GM23338 (cell line): ENCODE results near the gene KIF9. TPM values are rescaled to one million over a fixed set of nuclear protein-coding genes. Genes with fewer than 3 reads are reported as not detected.
A peak's percentile ranks its signal among the peaks of the same experiment; 100 is the strongest.
"Not testable (repeated sequence)": the region's sequence is repeated elsewhere in the genome, so short reads cannot be mapped to it uniquely, and the experiment has no call there.

Experiments
- ATAC-seq: fragments of 200-7000 bp; cut with Tn5 transposase; 3 replicates; pipeline ENCODE4 v1.9.1; 2020
- DNase-seq: peaks from one replicate; pipeline ENCODE4 v3.0.0-alpha.2; 2015; ENCODE audit warnings: low spot score
- H2AFZ ChIP-seq: fragments of 200-600 bp; sonication (generic); 2 replicates; pipeline ENCODE4 v1.8.0; 2016; ENCODE audit warnings: antibody characterized with exemption, mild to moderate bottlenecking, moderate library complexity
- H3F3A ChIP-seq: fragments of 200-600 bp; sonication (generic); replicated peaks from 2 replicates; pipeline ENCODE4 v1.8.0; 2017; ENCODE audit warnings: antibody characterized with exemption, mixed run types, low read depth
- H3K27ac ChIP-seq: fragments of 200-600 bp; sonication (generic); 2 replicates; pipeline ENCODE4 v1.6.1; 2016; ENCODE audit warnings: low read depth
- H3K27me3 ChIP-seq: fragments of 200-600 bp; sonication (generic); 2 replicates; pipeline ENCODE4 v1.8.0; 2016; ENCODE audit warnings: mild to moderate bottlenecking, mixed run types, moderate library complexity; ENCODE audit not compliant: insufficient read depth
- H3K36me3 ChIP-seq: fragments of 200-600 bp; sonication (generic); 2 replicates; pipeline ENCODE4 v1.8.0; 2016; ENCODE audit warnings: mild to moderate bottlenecking; ENCODE audit not compliant: insufficient read depth
- H3K4me1 ChIP-seq: fragments of 200-600 bp; sonication (generic); 2 replicates; pipeline ENCODE4 v1.8.0; 2016; ENCODE audit warnings: mild to moderate bottlenecking, moderate library complexity; ENCODE audit not compliant: insufficient read depth
- H3K4me2 ChIP-seq: fragments of 200-600 bp; sonication (generic); 2 replicates; pipeline ENCODE4 v1.7.1; 2017; ENCODE audit warnings: mixed run types
- H3K4me3 ChIP-seq: fragments of 200-600 bp; sonication (generic); 2 replicates; pipeline ENCODE4 v1.6.1; 2016; ENCODE audit warnings: mixed run types
- H3K79me2 ChIP-seq: fragments of 200-600 bp; sonication (generic); replicated peaks from 2 replicates; pipeline ENCODE4 v1.8.0; 2017; ENCODE audit warnings: mild to moderate bottlenecking; ENCODE audit not compliant: insufficient read depth
- H3K9me2 ChIP-seq: fragments of 200-600 bp; sonication (generic); 2 replicates; pipeline ENCODE4 v1.8.0; 2017; ENCODE audit not compliant: insufficient read depth
- H4K20me1 ChIP-seq: fragments of 200-600 bp; sonication (generic); replicated peaks from 2 replicates; pipeline ENCODE4 v1.8.0; 2017; ENCODE audit warnings: mild to moderate bottlenecking; ENCODE audit not compliant: insufficient read depth
- H3K27ac Mint-ChIP-seq: 2 replicates; pipeline ENCODE4 v1.8.0; 2020; ENCODE audit warnings: inconsistent platforms, mild to moderate bottlenecking, moderate library complexity, mixed read lengths
- H3K27me3 Mint-ChIP-seq: 3 replicates; pipeline ENCODE4 v1.8.0; 2022; ENCODE audit warnings: low read depth, mild to moderate bottlenecking, moderate library complexity, mixed read lengths, inconsistent platforms; ENCODE audit not compliant: insufficient read depth, poor library complexity
- H3K36me3 Mint-ChIP-seq: 3 replicates; pipeline ENCODE4 v1.8.0; 2021; ENCODE audit warnings: low read depth, mild to moderate bottlenecking, inconsistent platforms, moderate library complexity, mixed read lengths
- H3K4me1 Mint-ChIP-seq: 3 replicates; pipeline ENCODE4 v1.8.0; 2020; ENCODE audit warnings: mild to moderate bottlenecking, inconsistent platforms, mixed read lengths
- H3K4me3 Mint-ChIP-seq: 3 replicates; pipeline ENCODE4 v1.8.0; 2021; ENCODE audit warnings: moderate library complexity, mild to moderate bottlenecking, inconsistent platforms, mixed read lengths
- H3K9me3 Mint-ChIP-seq: 3 replicates; pipeline ENCODE4 v1.8.0; 2020; ENCODE audit warnings: moderate library complexity, mild to moderate bottlenecking, inconsistent platforms, mixed read lengths
- CREB1 ChIP-seq: fragments of 250-450 bp; sonication (Bioruptor Pico); IDR thresholded peaks from 2 replicates; pipeline ENCODE4 v1.5.0; 2020; ENCODE audit warnings: low read depth, mild to moderate bottlenecking, moderate library complexity
- EZH2 ChIP-seq: fragments of 200-600 bp; sonication (generic); IDR thresholded peaks from one replicate; pipeline ENCODE4 v1.8.0; 2017; ENCODE audit warnings: antibody characterized with exemption, mild to moderate bottlenecking, low read depth; ENCODE audit not compliant: unreplicated experiment
- EZH2phosphoT487 ChIP-seq: fragments of 200-600 bp; sonication (generic); IDR thresholded peaks from one replicate; pipeline ENCODE4 v1.8.1; 2018; ENCODE audit warnings: antibody characterized with exemption; ENCODE audit not compliant: unreplicated experiment
- JUNB ChIP-seq: IDR thresholded peaks from one replicate; pipeline ENCODE4 v1.6.1; 2016; ENCODE audit warnings: antibody characterized with exemption; ENCODE audit not compliant: unreplicated experiment
- NANOG ChIP-seq: IDR thresholded peaks from 2 replicates; pipeline ENCODE4 v1.6.1; 2016; ENCODE audit warnings: antibody characterized with exemption, borderline replicate concordance
- STAT1 ChIP-seq: IDR thresholded peaks from one replicate; pipeline ENCODE4 v1.6.1; 2016; ENCODE audit warnings: antibody characterized with exemption; ENCODE audit not compliant: unreplicated experiment
- ZNF114 ChIP-seq: fragments of 250-450 bp; sonication (Bioruptor Pico); IDR thresholded peaks from 2 replicates; pipeline ENCODE4 v1.5.0; 2020; ENCODE audit warnings: mild to moderate bottlenecking, moderate library complexity
- ZNF331 ChIP-seq: fragments of 250-450 bp; sonication (Bioruptor Pico); IDR thresholded peaks from 2 replicates; pipeline ENCODE4 v1.5.0; 2020; ENCODE audit warnings: low read depth, mild to moderate bottlenecking, moderate library complexity
- polyA plus RNA-seq: library from polyadenylated mRNA; unstranded; fragments of >200 nt; fragmentation: Nextera tagmentation; extraction: Ambion mirVana; gene quantifications from 2 replicates; pipeline ENCODE4 v1.2.1, GENCODE V29; 2016
- total RNA-seq: library from RNA; depleted of rRNA; stranded (reverse); fragments of >200 nt; shearing (Covaris generic); gene quantifications from 2 replicates; pipeline ENCODE4 v1.2.3, GENCODE V29; 2014
- TF ChIP-seq, protein P1 (sequence below): fragments of 250-450 bp; sonication (Bioruptor Pico); IDR thresholded peaks from 2 replicates; pipeline ENCODE4 v1.5.0; 2020; ENCODE audit warnings: mild to moderate bottlenecking, moderate library complexity
- TF ChIP-seq, protein P2 (sequence below), 2 experiments: fragments of 200-600 bp in 1 of 2; sonication (generic) in 1 of 2; conservative IDR thresholded peaks; 2 replicates each; pipeline versions ENCODE4 v1.5.1 to v1.6.1; 2016 to 2017; ENCODE audit warnings: antibody characterized with exemption in 2 of 2, low read depth in 2 of 2, mild to moderate bottlenecking in 2 of 2, moderate library complexity in 1 of 2

Gene KIF9
- total and polyA plus RNA-seq, 2 experiments from 2014 or later = 12.6 to 14.0 TPM

DNA sequence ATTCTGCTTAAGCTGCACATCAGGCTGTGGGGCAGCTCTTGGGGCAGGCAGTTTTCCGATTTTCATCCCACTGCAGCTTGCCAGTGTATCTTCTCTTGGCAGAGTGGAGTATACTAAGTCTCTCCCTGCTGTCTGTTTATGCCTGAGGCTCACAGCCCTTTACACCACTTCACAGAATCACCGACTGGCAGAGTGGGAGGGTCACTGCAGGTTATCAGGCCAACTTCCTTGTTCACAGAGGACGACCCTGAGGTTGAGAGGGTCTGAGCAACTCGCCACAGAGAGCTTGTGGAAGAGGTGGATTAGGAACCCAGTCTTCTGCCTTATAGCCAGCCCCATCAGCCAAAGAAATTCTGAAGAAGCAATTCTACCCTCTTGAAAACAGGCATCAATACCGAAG, 30.9 kb downstream of the KIF9 start (continued):
- TF ChIP-seq, protein P1, sequence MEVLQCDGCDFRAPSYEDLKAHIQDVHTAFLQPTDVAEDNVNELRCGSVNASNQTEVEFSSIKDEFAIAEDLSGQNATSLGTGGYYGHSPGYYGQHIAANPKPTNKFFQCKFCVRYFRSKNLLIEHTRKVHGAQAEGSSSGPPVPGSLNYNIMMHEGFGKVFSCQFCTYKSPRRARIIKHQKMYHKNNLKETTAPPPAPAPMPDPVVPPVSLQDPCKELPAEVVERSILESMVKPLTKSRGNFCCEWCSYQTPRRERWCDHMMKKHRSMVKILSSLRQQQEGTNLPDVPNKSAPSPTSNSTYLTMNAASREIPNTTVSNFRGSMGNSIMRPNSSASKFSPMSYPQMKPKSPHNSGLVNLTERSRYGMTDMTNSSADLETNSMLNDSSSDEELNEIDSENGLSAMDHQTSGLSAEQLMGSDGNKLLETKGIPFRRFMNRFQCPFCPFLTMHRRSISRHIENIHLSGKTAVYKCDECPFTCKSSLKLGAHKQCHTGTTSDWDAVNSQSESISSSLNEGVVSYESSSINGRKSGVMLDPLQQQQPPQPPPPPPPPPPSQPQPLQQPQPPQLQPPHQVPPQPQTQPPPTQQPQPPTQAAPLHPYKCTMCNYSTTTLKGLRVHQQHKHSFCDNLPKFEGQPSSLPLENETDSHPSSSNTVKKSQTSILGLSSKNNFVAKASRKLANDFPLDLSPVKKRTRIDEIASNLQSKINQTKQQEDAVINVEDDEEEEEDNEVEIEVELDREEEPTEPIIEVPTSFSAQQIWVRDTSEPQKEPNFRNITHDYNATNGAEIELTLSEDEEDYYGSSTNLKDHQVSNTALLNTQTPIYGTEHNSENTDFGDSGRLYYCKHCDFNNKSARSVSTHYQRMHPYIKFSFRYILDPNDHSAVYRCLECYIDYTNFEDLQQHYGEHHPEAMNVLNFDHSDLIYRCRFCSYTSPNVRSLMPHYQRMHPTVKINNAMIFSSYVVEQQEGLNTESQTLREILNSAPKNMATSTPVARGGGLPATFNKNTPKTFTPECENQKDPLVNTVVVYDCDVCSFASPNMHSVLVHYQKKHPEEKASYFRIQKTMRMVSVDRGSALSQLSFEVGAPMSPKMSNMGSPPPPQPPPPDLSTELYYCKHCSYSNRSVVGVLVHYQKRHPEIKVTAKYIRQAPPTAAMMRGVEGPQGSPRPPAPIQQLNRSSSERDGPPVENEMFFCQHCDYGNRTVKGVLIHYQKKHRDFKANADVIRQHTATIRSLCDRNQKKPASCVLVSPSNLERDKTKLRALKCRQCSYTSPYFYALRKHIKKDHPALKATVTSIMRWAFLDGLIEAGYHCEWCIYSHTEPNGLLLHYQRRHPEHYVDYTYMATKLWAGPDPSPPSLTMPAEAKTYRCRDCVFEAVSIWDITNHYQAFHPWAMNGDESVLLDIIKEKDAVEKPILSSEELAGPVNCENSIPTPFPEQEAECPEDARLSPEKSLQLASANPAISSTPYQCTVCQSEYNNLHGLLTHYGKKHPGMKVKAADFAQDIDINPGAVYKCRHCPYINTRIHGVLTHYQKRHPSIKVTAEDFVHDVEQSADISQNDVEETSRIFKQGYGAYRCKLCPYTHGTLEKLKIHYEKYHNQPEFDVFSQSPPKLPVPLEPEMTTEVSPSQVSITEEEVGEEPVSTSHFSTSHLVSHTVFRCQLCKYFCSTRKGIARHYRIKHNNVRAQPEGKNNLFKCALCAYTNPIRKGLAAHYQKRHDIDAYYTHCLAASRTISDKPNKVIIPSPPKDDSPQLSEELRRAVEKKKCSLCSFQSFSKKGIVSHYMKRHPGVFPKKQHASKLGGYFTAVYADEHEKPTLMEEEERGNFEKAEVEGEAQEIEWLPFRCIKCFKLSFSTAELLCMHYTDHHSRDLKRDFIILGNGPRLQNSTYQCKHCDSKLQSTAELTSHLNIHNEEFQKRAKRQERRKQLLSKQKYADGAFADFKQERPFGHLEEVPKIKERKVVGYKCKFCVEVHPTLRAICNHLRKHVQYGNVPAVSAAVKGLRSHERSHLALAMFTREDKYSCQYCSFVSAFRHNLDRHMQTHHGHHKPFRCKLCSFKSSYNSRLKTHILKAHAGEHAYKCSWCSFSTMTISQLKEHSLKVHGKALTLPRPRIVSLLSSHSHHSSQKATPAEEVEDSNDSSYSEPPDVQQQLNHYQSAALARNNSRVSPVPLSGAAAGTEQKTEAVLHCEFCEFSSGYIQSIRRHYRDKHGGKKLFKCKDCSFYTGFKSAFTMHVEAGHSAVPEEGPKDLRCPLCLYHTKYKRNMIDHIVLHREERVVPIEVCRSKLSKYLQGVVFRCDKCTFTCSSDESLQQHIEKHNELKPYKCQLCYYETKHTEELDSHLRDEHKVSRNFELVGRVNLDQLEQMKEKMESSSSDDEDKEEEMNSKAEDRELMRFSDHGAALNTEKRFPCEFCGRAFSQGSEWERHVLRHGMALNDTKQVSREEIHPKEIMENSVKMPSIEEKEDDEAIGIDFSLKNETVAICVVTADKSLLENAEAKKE (CRISPR knock-in tag) = no peak
- no peak for TF ChIP-seq EZH2phosphoT487
- no peak for TF ChIP-seq EZH2
- no peak for TF ChIP-seq JUNB
- no peak for TF ChIP-seq ZNF331
- TF ChIP-seq NANOG = no peak
- no peak for TF ChIP-seq CREB1 (CRISPR knock-in tag)
- TF ChIP-seq, protein P2, sequence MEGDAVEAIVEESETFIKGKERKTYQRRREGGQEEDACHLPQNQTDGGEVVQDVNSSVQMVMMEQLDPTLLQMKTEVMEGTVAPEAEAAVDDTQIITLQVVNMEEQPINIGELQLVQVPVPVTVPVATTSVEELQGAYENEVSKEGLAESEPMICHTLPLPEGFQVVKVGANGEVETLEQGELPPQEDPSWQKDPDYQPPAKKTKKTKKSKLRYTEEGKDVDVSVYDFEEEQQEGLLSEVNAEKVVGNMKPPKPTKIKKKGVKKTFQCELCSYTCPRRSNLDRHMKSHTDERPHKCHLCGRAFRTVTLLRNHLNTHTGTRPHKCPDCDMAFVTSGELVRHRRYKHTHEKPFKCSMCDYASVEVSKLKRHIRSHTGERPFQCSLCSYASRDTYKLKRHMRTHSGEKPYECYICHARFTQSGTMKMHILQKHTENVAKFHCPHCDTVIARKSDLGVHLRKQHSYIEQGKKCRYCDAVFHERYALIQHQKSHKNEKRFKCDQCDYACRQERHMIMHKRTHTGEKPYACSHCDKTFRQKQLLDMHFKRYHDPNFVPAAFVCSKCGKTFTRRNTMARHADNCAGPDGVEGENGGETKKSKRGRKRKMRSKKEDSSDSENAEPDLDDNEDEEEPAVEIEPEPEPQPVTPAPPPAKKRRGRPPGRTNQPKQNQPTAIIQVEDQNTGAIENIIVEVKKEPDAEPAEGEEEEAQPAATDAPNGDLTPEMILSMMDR (conservative IDR thresholded peaks at IDR 0.05; ENCODE audit: low read depth in 2 of 2) = no peak
- no peak for TF ChIP-seq ZNF114 (CRISPR knock-in tag)
- TF ChIP-seq STAT1 = no peak

DNA sequence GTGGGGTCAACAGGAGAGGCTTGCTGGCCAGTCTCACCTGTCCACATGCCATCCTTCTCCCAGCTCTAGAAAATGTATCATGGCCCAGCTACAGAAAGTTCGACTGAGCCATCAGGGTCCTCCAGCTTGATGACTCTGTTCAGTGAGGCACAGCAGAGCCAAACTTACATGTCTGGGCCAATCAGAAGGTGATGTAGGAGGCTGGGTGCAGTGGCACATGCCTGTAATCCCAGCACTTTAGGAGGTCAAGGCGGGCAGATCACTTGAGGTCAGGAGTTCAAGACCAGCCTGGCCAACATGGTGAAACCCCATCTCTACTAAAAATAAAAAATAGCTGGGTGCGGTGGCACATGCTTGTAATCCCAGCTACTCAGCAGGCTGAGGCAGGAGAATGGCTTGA, 31.5 kb downstream of the KIF9 start:
- not testable (repeated sequence) for H3K27ac Mint-ChIP-seq, DNase-seq, H3K27me3 Mint-ChIP-seq, H3K36me3 Mint-ChIP-seq, H3K9me3 Mint-ChIP-seq, H4K20me1 ChIP-seq, H3K9me2 ChIP-seq, H3K4me2 ChIP-seq, H3K79me2 ChIP-seq, H3K36me3 ChIP-seq, H3K4me3 ChIP-seq, H3K4me3 Mint-ChIP-seq, H3K27me3 ChIP-seq, H3K4me1 Mint-ChIP-seq, ATAC-seq, H3K27ac ChIP-seq, H3K4me1 ChIP-seq, H3F3A ChIP-seq
- peak overlapping the region; percentile 3; the same call in 1 of the 2 replicates for H2AFZ ChIP-seq
